CD14-positive monocyte (primary cell): ENCODE data around the gene APCS. TPM values are rescaled to one million over a fixed set of nuclear protein-coding genes. Genes with fewer than 3 reads are reported as not detected.

Experiments used
- DNase-seq, 3 donors: peaks; one replicate each; pipeline ENCODE4 v3.0.0-alpha.2; 2011 to 2022
- H2AFZ ChIP-seq: 2 replicates; pipeline ENCODE4 v1.6.0; 2012; ENCODE audit warnings: mild to moderate bottlenecking, low read depth, low read length, inconsistent platforms; ENCODE audit not compliant: insufficient read depth, poor library complexity, severe bottlenecking
- H3K27ac ChIP-seq, 2 donors: 1 replicate in 1 of 2; 2 replicates in 1 of 2; pipeline ENCODE4 v1.5.1; 2012 to 2013; ENCODE audit warnings: low read length in 2 of 2, control low read depth in 1 of 2, inconsistent platforms in 1 of 2, low read depth in 1 of 2, mild to moderate bottlenecking in 1 of 2
- H3K27me3 ChIP-seq, 2 donors: one replicate each; pipeline versions ENCODE4 v1.6.0 to v1.6.1; 2011 to 2013; ENCODE audit warnings: low read length in 2 of 2; ENCODE audit not compliant: control insufficient read depth in 2 of 2, insufficient read depth in 2 of 2
- H3K36me3 ChIP-seq, 2 donors: replicated peaks in 1 of 2; 1 replicate in 1 of 2; 2 replicates in 1 of 2; pipeline versions ENCODE4 v1.5.1 to v1.6.1; 2012 to 2013; ENCODE audit warnings: low read length in 2 of 2, control low read depth in 1 of 2, inconsistent platforms in 1 of 2, mild to moderate bottlenecking in 1 of 2; ENCODE audit not compliant: insufficient read depth in 2 of 2, control insufficient read depth in 1 of 2
- H3K4me1 ChIP-seq, 2 donors: 1 replicate in 1 of 2; 2 replicates in 1 of 2; pipeline versions ENCODE4 v1.5.1 to v1.6.1; 2012 to 2013; ENCODE audit warnings: low read length in 2 of 2, control low read depth in 1 of 2, inconsistent platforms in 1 of 2, mild to moderate bottlenecking in 1 of 2, moderate library complexity in 1 of 2; ENCODE audit not compliant: insufficient read depth in 2 of 2, control insufficient read depth in 1 of 2
- H3K4me2 ChIP-seq: replicated peaks from 2 replicates; pipeline ENCODE3; 2012; ENCODE audit warnings: low read length, moderate library complexity, mild to moderate bottlenecking; ENCODE audit not compliant: poor library complexity, severe bottlenecking; ENCODE audit errors: extremely low read depth
- H3K4me3 ChIP-seq, 3 experiments: fragments of 200-600 bp in 1 of 3; sonication (generic) in 1 of 3; replicated peaks in 1 of 3; 1 replicate in 2 of 3; 2 replicates in 1 of 3; pipeline ENCODE4 v1.5.1; 2011 to 2013; ENCODE audit warnings: low read length in 3 of 3, mild to moderate bottlenecking in 3 of 3, control low read depth in 2 of 3, low read depth in 2 of 3, inconsistent platforms in 1 of 3, moderate library complexity in 1 of 3
- H3K79me2 ChIP-seq: 2 replicates; pipeline ENCODE4 v1.6.0; 2012; ENCODE audit warnings: mild to moderate bottlenecking, control low read depth, inconsistent platforms, low read length, moderate library complexity; ENCODE audit not compliant: insufficient read depth
- H3K9ac ChIP-seq: 2 replicates; pipeline ENCODE4 v1.6.0; 2017; ENCODE audit warnings: low read length, mild to moderate bottlenecking; ENCODE audit not compliant: insufficient read depth, poor library complexity, severe bottlenecking
- H3K9me3 ChIP-seq, 2 donors: replicated peaks in 1 of 2; 1 replicate in 1 of 2; 2 replicates in 1 of 2; pipeline versions ENCODE4 v1.5.1 to v1.6.1; 2012 to 2013; ENCODE audit warnings: low read length in 2 of 2, control low read depth in 1 of 2; ENCODE audit not compliant: control insufficient read depth in 1 of 2, insufficient read depth in 1 of 2
- H4K20me1 ChIP-seq: 2 replicates; pipeline ENCODE4 v1.6.0; 2012; ENCODE audit warnings: mild to moderate bottlenecking, low read length, control low read depth, moderate library complexity; ENCODE audit not compliant: insufficient read depth
- H3K27ac Mint-ChIP-seq, 7 donors: one replicate each; pipeline ENCODE4 v1.8.0; 2020; ENCODE audit warnings: mild to moderate bottlenecking in 7 of 7, mixed read lengths in 7 of 7, moderate library complexity in 6 of 7, inconsistent platforms in 2 of 7
- H3K27me3 Mint-ChIP-seq, 3 donors: one replicate each; pipeline ENCODE4 v1.8.0; 2021 to 2022; ENCODE audit warnings: low read depth in 3 of 3, mild to moderate bottlenecking in 3 of 3, mixed read lengths in 3 of 3, moderate library complexity in 3 of 3, inconsistent platforms in 1 of 3
- H3K36me3 Mint-ChIP-seq, 2 donors: one replicate each; pipeline ENCODE4 v1.8.0; 2020; ENCODE audit warnings: mixed read lengths in 2 of 2, inconsistent platforms in 1 of 2, mild to moderate bottlenecking in 1 of 2
- H3K4me1 Mint-ChIP-seq: one replicate; pipeline ENCODE4 v1.8.0; 2020; ENCODE audit warnings: mild to moderate bottlenecking, mixed read lengths
- H3K4me3 Mint-ChIP-seq, 2 donors: one replicate each; pipeline ENCODE4 v1.8.0; 2020; ENCODE audit warnings: mild to moderate bottlenecking in 2 of 2, mixed read lengths in 2 of 2, moderate library complexity in 1 of 2
- H3K9me3 Mint-ChIP-seq, 7 donors: one replicate each; pipeline ENCODE4 v1.8.0; 2020 to 2022; ENCODE audit warnings: mixed read lengths in 7 of 7, mild to moderate bottlenecking in 6 of 7, moderate library complexity in 6 of 7, inconsistent platforms in 2 of 7
- CTCF ChIP-seq: fragments of 200-600 bp; IDR thresholded peaks from one replicate; pipeline ENCODE4 v1.8.0; 2022; ENCODE audit warnings: antibody characterized with exemption, mild to moderate bottlenecking
- WGBS: methylation state at CpG from one replicate; pipeline ENCODE4 v1.1.5; 2013; ENCODE audit warnings: missing lambda C conversion rate; ENCODE audit not compliant: insufficient coverage; 5-methylcytosine and 5-hydroxymethylcytosine counted together
- intact Hi-C, 2 donors: fragments of 100-400 bp; cut with micrococcal nuclease; formaldehyde crosslinking; loops; one replicate each; pipeline versions ENCODE4 v1.15.0 to v1.15.1; 2023
- polyA plus RNA-seq, 3 donors: library from polyadenylated mRNA; depleted of rRNA in 1 of 3; unstranded in 2 of 3; stranded (reverse) in 1 of 3; fragments of 300-500 nt in 2 of 3; fragments of >200 nt in 1 of 3; fragmentation: Illumina TruSeq in 2 of 3; gene quantifications; 1 replicate in 2 of 3; 2 replicates in 1 of 3; pipeline ENCODE4 v1.2.3, GENCODE V29; 2012 to 2021

The APCS gene
- polyA plus RNA-seq, 3 donors = not detected

DNA sequence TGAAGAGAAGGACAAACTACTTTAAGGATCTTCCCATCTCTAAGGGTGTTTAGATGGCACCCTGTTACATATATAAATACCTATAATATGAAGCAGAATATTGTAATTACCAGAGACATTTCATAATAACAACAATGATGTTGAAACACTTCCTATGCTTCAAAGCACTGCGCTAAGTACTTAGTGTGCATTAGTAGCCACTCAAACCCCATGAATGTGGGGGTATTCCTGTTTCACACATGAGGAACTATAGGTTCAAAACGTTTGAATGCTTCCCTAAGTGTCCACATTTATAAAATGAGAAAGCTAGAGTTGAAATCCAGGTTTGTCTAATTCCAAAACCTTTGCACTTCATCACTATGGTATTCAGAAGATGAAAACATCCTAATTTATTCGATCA, 33.4 kb upstream of the APCS start:
- H3K4me3 ChIP-seq = peak overlapping the region in 1 of 3 experiments; percentile 3
- H3K27me3 ChIP-seq = no peaks in the 10 kb centered on the region
- H3K9me3 Mint-ChIP-seq = peaks cover 0 to 9% (median 3%) of the 10 kb centered on the region in 7 donors
- H3K9ac ChIP-seq = no peak overlapping the region
- H3K4me1 ChIP-seq = peaks cover 13 to 19% of the 10 kb centered on the region in 2 donors
- H3K27ac Mint-ChIP-seq = peak overlapping the region in 4 of 7 donors; percentile 7 to 78 (median 40)
- peaks cover 0 to 2% (median 0%) of the 10 kb centered on the region in 3 donors for H3K27me3 Mint-ChIP-seq
- intact Hi-C loops = no loop called here
- WGBS = no CpG with 5 or more reads among the region's 3 CpGs
- DNase-seq = peak; percentile 31 to 63 (median 51)
- H3K36me3 Mint-ChIP-seq = no peaks in the 10 kb centered on the region
- H3K36me3 ChIP-seq = no peaks in the 10 kb centered on the region
- peak overlapping the region in 1 of 2 donors; percentile 49 for H3K27ac ChIP-seq
- no peak for TF ChIP-seq CTCF
- H3K4me1 Mint-ChIP-seq = peaks cover 18% of the 10 kb centered on the region
- no peak overlapping the region for H2AFZ ChIP-seq
- no peaks in the 10 kb centered on the region for H3K9me3 ChIP-seq
- H3K4me2 ChIP-seq = peak overlapping the region; percentile 19
- no peaks in the 10 kb centered on the region for H4K20me1 ChIP-seq
- H3K79me2 ChIP-seq = no peaks in the 10 kb centered on the region
- no peak overlapping the region for H3K4me3 Mint-ChIP-seq

DNA sequence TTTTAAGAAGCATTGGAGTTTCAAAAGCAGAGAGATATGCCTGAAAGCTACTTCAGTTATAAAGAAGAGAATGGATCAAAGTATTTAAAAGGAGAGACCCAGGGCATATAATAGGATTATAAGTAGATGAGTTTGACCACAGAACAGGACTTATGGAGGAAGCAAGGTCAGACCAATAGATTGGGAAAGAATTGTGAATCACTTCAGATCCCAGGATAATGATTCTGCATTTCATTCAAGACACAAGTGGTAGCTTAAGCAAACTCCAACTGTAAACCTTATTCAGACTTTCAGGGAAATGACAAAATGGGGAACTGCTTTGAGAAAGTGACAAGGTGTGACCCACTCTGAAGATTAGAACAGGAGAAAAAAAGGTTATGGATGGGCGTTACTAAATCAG, 32.9 kb upstream of the APCS start:
- peak; percentile 14 to 50 (median 26) for DNase-seq
- Histone ChIP-seq H3K27me3 (no peaks in the 10 kb centered on the region), H3K36me3 (no peaks in the 10 kb centered on the region), H3K4me1 (peaks cover 13 to 19% of the 10 kb centered on the region in 2 donors), H3K9ac (no peak overlapping the region), H4K20me1 (no peaks in the 10 kb centered on the region), H3K4me2 (peak overlapping the region; percentile 19), H3K4me3 (peak overlapping the region in 1 of 3 experiments; percentile 3), H3K79me2 (no peaks in the 10 kb centered on the region), H2AFZ (no peak overlapping the region), H3K9me3 (no peaks in the 10 kb centered on the region), H3K27ac (peak overlapping the region in 1 of 2 donors; percentile 49)
- H3K4me3 Mint-ChIP-seq = no peak overlapping the region
- 80% methylated on average over 1 of the region's 1 CpG for WGBS
- no peaks in the 10 kb centered on the region for H3K36me3 Mint-ChIP-seq
- intact Hi-C loops = no loop called here
- H3K27me3 Mint-ChIP-seq = peaks cover 0 to 2% (median 0%) of the 10 kb centered on the region in 3 donors
- H3K9me3 Mint-ChIP-seq = peaks cover 0 to 9% (median 3%) of the 10 kb centered on the region in 7 donors
- peaks cover 18% of the 10 kb centered on the region for H3K4me1 Mint-ChIP-seq
- TF ChIP-seq CTCF = no peak
- peak overlapping the region in 5 of 7 donors; percentile 7 to 78 (median 20) for H3K27ac Mint-ChIP-seq
